ENCODE measurements around the gene DDX51.

DDX51 gene

DNA sequence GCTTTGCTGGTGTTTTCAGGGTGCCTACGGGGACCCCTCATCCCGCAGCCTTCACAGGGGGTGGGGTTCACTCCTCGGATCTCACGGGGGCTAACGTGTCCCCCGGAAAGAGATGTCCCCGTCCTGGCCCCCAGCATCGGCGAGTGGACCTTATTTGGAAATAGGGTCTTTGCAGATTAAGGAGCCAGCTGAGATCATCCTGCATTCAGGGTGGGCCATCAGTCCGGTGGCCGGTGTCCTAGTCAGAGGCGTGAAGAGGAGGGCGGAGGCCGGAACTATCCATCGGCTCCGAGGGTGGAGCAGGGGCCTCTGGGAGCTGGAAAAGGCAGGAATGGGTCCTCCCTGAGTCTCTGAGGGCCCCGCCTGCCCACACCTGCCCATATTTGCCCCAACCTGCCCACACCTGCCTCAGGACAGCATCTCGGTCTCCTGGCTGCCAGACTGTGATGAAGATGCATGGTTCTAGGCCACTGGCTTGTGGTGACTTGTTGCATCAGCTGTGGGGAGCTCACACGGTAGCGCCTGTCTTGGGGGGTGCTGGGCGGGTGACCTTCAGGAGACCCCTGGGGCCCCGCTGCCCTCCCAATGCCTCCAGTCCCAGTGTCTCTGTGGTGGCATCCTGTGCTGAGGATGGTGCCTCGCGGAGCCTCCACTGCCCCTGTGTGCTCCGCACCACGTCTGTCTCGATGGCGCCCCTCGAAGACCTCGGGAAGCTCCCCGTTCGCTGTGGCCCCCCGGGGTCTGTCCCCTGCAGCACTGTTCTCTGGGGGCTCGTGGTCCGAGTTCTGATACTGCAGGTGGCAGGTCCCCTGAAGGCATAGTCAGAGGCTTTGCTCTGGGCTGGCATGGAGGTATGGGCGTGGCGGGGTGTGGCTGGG lies 14.8 kb upstream of the DDX51 start:
- no peak overlapping the region for H2BK5ac ChIP-seq (ENCODE audit: low read length)
- H4K5ac ChIP-seq (ENCODE audit: low read length): no peak overlapping the region
- no peak overlapping the region for H2BK15ac ChIP-seq (replicated peaks; ENCODE audit: low read depth)
- no peak overlapping the region for H4K8ac ChIP-seq (ENCODE audit: low read depth, low read length)
- no peak overlapping the region for H3K56ac ChIP-seq (ENCODE audit: low read length)
- H3K4me2 ChIP-seq (ENCODE audit: low read length): no peak overlapping the region
- H3K4me3 ChIP-seq (ENCODE audit: low read length): no peak overlapping the region
- no peak overlapping the region for H3K23ac ChIP-seq (ENCODE audit: low read length)
- no peak for DNase-seq
- H3K9ac ChIP-seq (ENCODE audit: low read length): no peak overlapping the region
- no peaks in the 10 kb centered on the region for H3K79me1 ChIP-seq (ENCODE audit: low read length)
- H3K27me3 ChIP-seq (ENCODE audit: insufficient read depth, low read length, poor library complexity): no peaks in the 10 kb centered on the region
- H3K79me2 ChIP-seq (ENCODE audit: control insufficient read depth, insufficient read depth, low read length): no peaks in the 10 kb centered on the region
- H3K27ac ChIP-seq (ENCODE audit: low read depth, low read length): no peak overlapping the region
- no peaks in the 10 kb centered on the region for H3K4me1 ChIP-seq (ENCODE audit: control insufficient read depth, low read depth, low read length)
- no CpG with 5 or more reads among the region's 37 CpGs for WGBS (ENCODE audit: extremely low coverage, insufficient coverage, low lambda C conversion rate)
- no peak overlapping the region for H3K18ac ChIP-seq (ENCODE audit: low read length)
- no peak overlapping the region for H3K4ac ChIP-seq (ENCODE audit: low read depth, low read length)
- no peak overlapping the region for H2AK5ac ChIP-seq (ENCODE audit: low read length)
- peaks cover 14% of the 10 kb centered on the region for H3K36me3 ChIP-seq (ENCODE audit: control insufficient read depth, insufficient read depth, low read length)
- no peak overlapping the region for H2BK120ac ChIP-seq (ENCODE audit: low read depth, low read length)

DNA sequence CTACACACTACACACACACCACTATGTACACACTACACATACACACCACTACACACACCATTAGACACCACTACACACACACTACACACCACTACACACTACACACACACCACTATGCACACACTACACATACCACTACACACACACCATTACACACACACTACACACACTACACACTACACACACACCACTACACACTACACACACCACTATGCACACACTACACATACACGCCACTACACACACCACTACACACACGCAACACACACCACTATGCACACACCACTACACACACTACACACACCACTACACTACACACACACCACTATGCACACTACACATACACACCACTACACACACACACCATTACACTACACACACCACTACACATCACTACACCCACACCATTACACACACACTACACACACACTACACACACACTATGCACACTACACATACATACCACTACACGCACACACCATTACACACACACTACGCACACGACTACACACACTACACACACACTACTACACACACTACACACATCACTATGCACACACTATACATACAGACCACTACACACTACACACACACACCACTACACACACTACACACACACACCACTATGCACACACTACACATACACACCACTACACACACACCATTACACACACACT lies 13.8 kb upstream of the DDX51 start:
- H4K8ac ChIP-seq (ENCODE audit: low read depth, low read length): no peak overlapping the region
- no peak overlapping the region for H3K23ac ChIP-seq (ENCODE audit: low read length)
- H3K56ac ChIP-seq (ENCODE audit: low read length): no peak overlapping the region
- H2BK5ac ChIP-seq (ENCODE audit: low read length): no peak overlapping the region
- no peak overlapping the region for H2BK120ac ChIP-seq (ENCODE audit: low read depth, low read length)
- 100% methylated on average over 5 of the region's 5 CpGs for WGBS (ENCODE audit: extremely low coverage, insufficient coverage, low lambda C conversion rate)
- H3K79me2 ChIP-seq (ENCODE audit: control insufficient read depth, insufficient read depth, low read length): no peaks in the 10 kb centered on the region
- no peaks in the 10 kb centered on the region for H3K27me3 ChIP-seq (ENCODE audit: insufficient read depth, low read length, poor library complexity)
- no peak overlapping the region for H2AK5ac ChIP-seq (ENCODE audit: low read length)
- H3K79me1 ChIP-seq (ENCODE audit: low read length): no peaks in the 10 kb centered on the region
- H4K5ac ChIP-seq (ENCODE audit: low read length): no peak overlapping the region
- H3K36me3 ChIP-seq (ENCODE audit: control insufficient read depth, insufficient read depth, low read length): peaks cover 14% of the 10 kb centered on the region
- H3K27ac ChIP-seq (ENCODE audit: low read depth, low read length): no peak overlapping the region
- no peak overlapping the region for H3K9ac ChIP-seq (ENCODE audit: low read length)
- no peak overlapping the region for H3K4me2 ChIP-seq (ENCODE audit: low read length)
- no peak overlapping the region for H2BK15ac ChIP-seq (replicated peaks; ENCODE audit: low read depth)
- no peak overlapping the region for H3K18ac ChIP-seq (ENCODE audit: low read length)
- no peak overlapping the region for H3K4ac ChIP-seq (ENCODE audit: low read depth, low read length)
- peak overlapping the region; percentile 5 for H3K4me3 ChIP-seq (ENCODE audit: low read length)
- no peaks in the 10 kb centered on the region for H3K4me1 ChIP-seq (ENCODE audit: control insufficient read depth, low read depth, low read length)
- DNase-seq: no peak

DNA sequence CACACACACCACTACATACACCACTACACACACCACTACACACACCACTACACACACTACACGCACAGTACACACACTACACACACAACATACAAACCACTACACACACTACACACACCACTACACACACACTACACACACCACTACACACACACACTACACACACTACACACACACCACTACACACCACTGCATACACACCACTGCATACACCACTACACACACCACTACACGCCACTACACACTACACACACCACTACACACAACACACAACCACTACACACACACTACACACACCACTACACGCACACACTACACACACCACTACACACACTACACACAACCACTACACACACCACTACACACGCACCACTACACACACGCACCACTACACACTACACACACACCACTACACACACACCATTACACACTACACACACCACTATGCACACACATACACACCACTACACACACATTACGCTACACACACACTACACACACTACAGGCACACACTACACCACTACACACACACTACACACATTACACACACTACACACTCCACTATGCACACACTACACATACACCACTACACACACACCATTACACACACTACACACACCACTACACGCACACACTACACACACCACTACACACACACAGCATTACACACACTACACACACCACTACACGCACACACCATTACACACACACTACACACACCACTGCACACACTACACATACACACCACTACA lies 12.6 kb upstream of the DDX51 start:
- Histone ChIP-seq H2AK5ac (ENCODE audit: low read length) (no peak overlapping the region), H3K4me2 (ENCODE audit: low read length) (no peak overlapping the region), H4K5ac (ENCODE audit: low read length) (no peak overlapping the region), H3K4me1 (ENCODE audit: control insufficient read depth, low read depth, low read length) (no peaks in the 10 kb centered on the region), H3K9ac (ENCODE audit: low read length) (no peak overlapping the region), H2BK5ac (ENCODE audit: low read length) (no peak overlapping the region), H3K4me3 (ENCODE audit: low read length) (no peak overlapping the region), H3K79me1 (ENCODE audit: low read length) (no peaks in the 10 kb centered on the region), H3K27ac (ENCODE audit: low read depth, low read length) (no peak overlapping the region), H3K23ac (ENCODE audit: low read length) (no peak overlapping the region), H3K4ac (ENCODE audit: low read depth, low read length) (no peak overlapping the region), H3K79me2 (ENCODE audit: control insufficient read depth, insufficient read depth, low read length) (no peaks in the 10 kb centered on the region), H3K36me3 (ENCODE audit: control insufficient read depth, insufficient read depth, low read length) (peaks cover 14% of the 10 kb centered on the region), H3K27me3 (ENCODE audit: insufficient read depth, low read length, poor library complexity) (no peaks in the 10 kb centered on the region), H2BK120ac (ENCODE audit: low read depth, low read length) (no peak overlapping the region), H3K18ac (ENCODE audit: low read length) (no peak overlapping the region), H3K56ac (ENCODE audit: low read length) (no peak overlapping the region), H2BK15ac (replicated peaks; ENCODE audit: low read depth) (no peak overlapping the region), H4K8ac (ENCODE audit: low read depth, low read length) (no peak overlapping the region)
- DNase-seq: no peak
- 100% methylated on average over 7 of the region's 8 CpGs for WGBS (ENCODE audit: extremely low coverage, insufficient coverage, low lambda C conversion rate)

DNA sequence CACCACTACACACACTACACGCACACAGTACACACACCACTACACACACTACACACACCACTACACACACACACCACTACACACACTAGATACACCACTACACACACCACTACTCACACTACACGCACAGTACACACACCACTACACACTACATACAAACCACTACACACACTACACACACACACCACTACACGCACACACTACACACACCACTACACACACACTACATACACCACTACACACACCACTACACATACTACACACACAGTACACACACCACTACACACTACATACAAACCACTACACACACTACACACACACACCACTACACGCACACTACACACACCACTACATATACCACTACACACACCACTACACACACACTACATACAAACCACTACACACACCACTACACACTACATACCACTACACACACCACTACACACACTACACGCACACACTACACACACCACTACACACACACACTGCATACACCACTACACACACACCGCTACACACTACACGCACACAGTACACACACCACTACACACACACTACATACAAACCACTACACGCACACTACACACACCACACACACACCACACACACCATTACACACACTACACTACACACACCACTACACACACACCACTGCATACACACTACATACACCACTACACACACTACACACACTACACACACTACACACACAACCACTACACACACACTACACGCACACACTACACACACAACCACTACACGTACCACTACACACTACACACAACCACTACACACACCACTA lies 11.9 kb upstream of the DDX51 start:
- Histone ChIP-seq H2BK5ac (ENCODE audit: low read length) (no peak overlapping the region), H3K23ac (ENCODE audit: low read length) (no peak overlapping the region), H3K79me2 (ENCODE audit: control insufficient read depth, insufficient read depth, low read length) (no peaks in the 10 kb centered on the region), H3K4ac (ENCODE audit: low read depth, low read length) (no peak overlapping the region), H4K5ac (ENCODE audit: low read length) (no peak overlapping the region), H3K56ac (ENCODE audit: low read length) (no peak overlapping the region), H3K79me1 (ENCODE audit: low read length) (no peaks in the 10 kb centered on the region), H3K9ac (ENCODE audit: low read length) (no peak overlapping the region), H2BK15ac (replicated peaks; ENCODE audit: low read depth) (no peak overlapping the region), H3K4me3 (ENCODE audit: low read length) (no peak overlapping the region), H4K8ac (ENCODE audit: low read depth, low read length) (no peak overlapping the region), H3K4me1 (ENCODE audit: control insufficient read depth, low read depth, low read length) (no peaks in the 10 kb centered on the region), H3K18ac (ENCODE audit: low read length) (no peak overlapping the region), H2BK120ac (ENCODE audit: low read depth, low read length) (no peak overlapping the region), H3K27me3 (ENCODE audit: insufficient read depth, low read length, poor library complexity) (no peaks in the 10 kb centered on the region), H3K27ac (ENCODE audit: low read depth, low read length) (no peak overlapping the region), H3K36me3 (ENCODE audit: control insufficient read depth, insufficient read depth, low read length) (peaks cover 14% of the 10 kb centered on the region), H2AK5ac (ENCODE audit: low read length) (no peak overlapping the region), H3K4me2 (ENCODE audit: low read length) (no peak overlapping the region)
- 100% methylated on average over 8 of the region's 10 CpGs for WGBS (ENCODE audit: extremely low coverage, insufficient coverage, low lambda C conversion rate)
- no peak for DNase-seq

DNA sequence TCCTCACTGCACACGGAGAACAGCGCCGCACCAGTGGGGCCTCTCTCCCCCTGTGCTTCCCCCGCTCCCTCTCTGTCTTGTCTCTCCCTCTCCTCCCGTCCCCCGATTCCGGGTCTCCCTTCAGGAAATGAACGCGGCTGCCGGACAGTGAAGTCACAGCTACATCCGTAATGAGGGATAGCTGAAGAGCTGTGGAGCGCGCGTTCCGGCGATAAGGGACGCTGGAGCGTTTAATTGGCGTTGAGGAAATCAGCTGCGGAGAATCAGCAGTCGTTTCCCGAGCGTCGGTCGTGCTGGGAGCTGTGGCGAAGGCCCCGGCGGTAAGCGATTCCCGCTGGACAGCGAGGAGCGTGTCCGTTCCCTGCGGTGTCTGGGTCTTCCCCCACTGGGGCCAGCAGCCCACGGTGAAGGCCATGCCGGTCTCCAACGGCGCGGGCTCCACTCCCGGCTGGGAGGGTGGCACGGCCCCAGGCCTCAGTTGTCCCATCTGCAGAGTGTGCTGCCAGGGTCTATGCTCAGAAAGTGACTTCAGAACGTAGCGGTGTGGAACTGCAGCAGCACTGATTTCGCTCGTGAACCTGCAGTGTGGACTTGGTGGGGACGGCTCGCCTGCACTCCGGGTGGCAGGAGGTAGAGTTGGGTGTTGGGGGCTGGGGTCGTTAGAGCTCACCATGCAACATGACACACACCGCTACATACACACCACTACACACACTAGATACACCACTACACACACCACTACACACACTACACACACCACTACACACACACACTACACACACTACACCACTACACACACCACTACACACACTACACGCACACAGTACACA lies 11.0 kb upstream of the DDX51 start:
- no peaks in the 10 kb centered on the region for H3K27me3 ChIP-seq (ENCODE audit: insufficient read depth, low read length, poor library complexity)
- no peaks in the 10 kb centered on the region for H3K4me1 ChIP-seq (ENCODE audit: control insufficient read depth, low read depth, low read length)
- H2BK120ac ChIP-seq (ENCODE audit: low read depth, low read length): no peak overlapping the region
- H3K56ac ChIP-seq (ENCODE audit: low read length): no peak overlapping the region
- no peak overlapping the region for H3K4ac ChIP-seq (ENCODE audit: low read depth, low read length)
- H3K18ac ChIP-seq (ENCODE audit: low read length): no peak overlapping the region
- no peaks in the 10 kb centered on the region for H3K79me1 ChIP-seq (ENCODE audit: low read length)
- no peak overlapping the region for H2BK15ac ChIP-seq (replicated peaks; ENCODE audit: low read depth)
- DNase-seq: peak; percentile 29
- H3K23ac ChIP-seq (ENCODE audit: low read length): no peak overlapping the region
- WGBS (ENCODE audit: extremely low coverage, insufficient coverage, low lambda C conversion rate): 100% methylated on average over 1 of the region's 51 CpGs
- no peaks in the 10 kb centered on the region for H3K79me2 ChIP-seq (ENCODE audit: control insufficient read depth, insufficient read depth, low read length)
- H3K27ac ChIP-seq (ENCODE audit: low read depth, low read length): no peak overlapping the region
- no peak overlapping the region for H4K5ac ChIP-seq (ENCODE audit: low read length)
- no peak overlapping the region for H4K8ac ChIP-seq (ENCODE audit: low read depth, low read length)
- H3K36me3 ChIP-seq (ENCODE audit: control insufficient read depth, insufficient read depth, low read length): peaks cover 14% of the 10 kb centered on the region
- no peak overlapping the region for H3K4me3 ChIP-seq (ENCODE audit: low read length)
- H3K9ac ChIP-seq (ENCODE audit: low read length): no peak overlapping the region
- no peak overlapping the region for H2AK5ac ChIP-seq (ENCODE audit: low read length)
- H2BK5ac ChIP-seq (ENCODE audit: low read length): no peak overlapping the region
- no peak overlapping the region for H3K4me2 ChIP-seq (ENCODE audit: low read length)

Data from mesendoderm (in vitro differentiated cells).